Neural progenitor cell (in vitro differentiated cells): Measurements from ENCODE around the gene ZC3H7A.

Experiments used
- EZH2 ChIP-seq: fragments of 200-600 bp; sonication (generic); IDR thresholded peaks from 2 replicates; pipeline ENCODE4 v1.6.1; 2017; ENCODE audit warnings: antibody characterized with exemption, mild to moderate bottlenecking, moderate library complexity
- EZH2phosphoT487 ChIP-seq: fragments of 200-600 bp; sonication (generic); IDR thresholded peaks from 2 replicates; pipeline ENCODE4 v1.6.1; 2017; ENCODE audit warnings: antibody characterized with exemption
- TF ChIP-seq, protein P1 (sequence below): fragments of 200-600 bp; sonication (generic); IDR thresholded peaks from 2 replicates; pipeline ENCODE4 v1.5.1; 2017; ENCODE audit warnings: antibody characterized with exemption, mild to moderate bottlenecking

DNA sequence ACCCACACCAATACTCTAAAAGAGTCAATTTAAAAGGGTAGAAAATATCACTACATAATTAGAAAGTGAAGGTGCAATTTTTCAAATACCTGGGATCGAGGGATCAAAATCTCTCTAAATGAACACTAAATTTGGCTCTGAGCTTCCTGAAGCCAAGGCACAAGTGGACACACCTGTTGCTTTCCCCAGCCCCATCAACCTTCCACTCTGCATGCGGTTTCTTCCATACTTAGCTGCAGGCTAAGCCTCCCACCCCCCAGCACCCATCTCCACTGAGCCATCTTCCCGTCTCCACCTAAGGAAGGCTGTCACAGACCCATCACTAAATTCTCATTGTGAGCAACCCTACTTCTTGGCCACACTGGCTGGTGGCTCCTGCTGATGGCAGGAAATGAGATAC is 84.9 kb downstream of the ZC3H7A start:
- TF ChIP-seq, protein P1, sequence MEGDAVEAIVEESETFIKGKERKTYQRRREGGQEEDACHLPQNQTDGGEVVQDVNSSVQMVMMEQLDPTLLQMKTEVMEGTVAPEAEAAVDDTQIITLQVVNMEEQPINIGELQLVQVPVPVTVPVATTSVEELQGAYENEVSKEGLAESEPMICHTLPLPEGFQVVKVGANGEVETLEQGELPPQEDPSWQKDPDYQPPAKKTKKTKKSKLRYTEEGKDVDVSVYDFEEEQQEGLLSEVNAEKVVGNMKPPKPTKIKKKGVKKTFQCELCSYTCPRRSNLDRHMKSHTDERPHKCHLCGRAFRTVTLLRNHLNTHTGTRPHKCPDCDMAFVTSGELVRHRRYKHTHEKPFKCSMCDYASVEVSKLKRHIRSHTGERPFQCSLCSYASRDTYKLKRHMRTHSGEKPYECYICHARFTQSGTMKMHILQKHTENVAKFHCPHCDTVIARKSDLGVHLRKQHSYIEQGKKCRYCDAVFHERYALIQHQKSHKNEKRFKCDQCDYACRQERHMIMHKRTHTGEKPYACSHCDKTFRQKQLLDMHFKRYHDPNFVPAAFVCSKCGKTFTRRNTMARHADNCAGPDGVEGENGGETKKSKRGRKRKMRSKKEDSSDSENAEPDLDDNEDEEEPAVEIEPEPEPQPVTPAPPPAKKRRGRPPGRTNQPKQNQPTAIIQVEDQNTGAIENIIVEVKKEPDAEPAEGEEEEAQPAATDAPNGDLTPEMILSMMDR: no peak
- TF ChIP-seq EZH2: no peak
- no peak for TF ChIP-seq EZH2phosphoT487
